HG03097 (cell line): ENCODE measurements around the gene SLC50A1.
"Not testable (repeated sequence)": the region's sequence is repeated elsewhere in the genome, so short reads cannot be mapped to it uniquely, and the experiment has no call there.

Experiments
- ATAC-seq: cut with Tn5 transposase; IDR thresholded peaks from one replicate; pipeline ENCODE4 v1.9.1; 2021; ENCODE audit not compliant: unreplicated experiment, low FRiP score

The SLC50A1 gene

GRCh38 chr1:155133799-155134281, 1.8 kb upstream of the SLC50A1 start:
- no peak for ATAC-seq

- no peak for ATAC-seq
These were observed 1.3 kb upstream of the SLC50A1 start for GRCh38 chr1:155134322-155134721.

GRCh38 chr1:155134880-155135414, 705 bp upstream of the SLC50A1 start:
- ATAC-seq, result no peak

GRCh38 chr1:155136748-155137147, 1.1 kb downstream of the SLC50A1 start:
- no peak for ATAC-seq

- no peak for ATAC-seq
These were observed 1.7 kb downstream of the SLC50A1 start for GRCh38 chr1:155137154-155137949.

GRCh38 chr1:155139895-155140629, 4.4 kb downstream of the SLC50A1 start, which contains the start of gene DPM3:
DPM3 (minus strand) TSS chr1:155140531; CDS start chr1:155140240, 291 bp downstream.
- no peak for ATAC-seq

DNA sequence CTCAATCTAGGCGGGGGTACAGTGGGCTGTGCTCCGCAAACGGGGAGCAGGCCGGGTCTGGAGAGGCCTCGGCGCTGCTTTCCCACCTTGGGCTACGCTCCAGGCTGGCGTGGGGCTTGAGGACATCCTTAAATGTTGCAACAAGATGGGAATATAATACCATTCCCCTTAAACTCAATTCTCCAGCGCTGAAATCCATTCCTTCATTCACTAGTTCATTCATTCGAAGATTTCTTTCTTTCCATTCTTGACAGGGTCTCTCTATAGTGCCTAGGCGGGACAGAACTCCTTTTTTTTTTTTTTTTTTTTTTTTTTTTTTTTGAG, 4.9 kb downstream of the SLC50A1 start:
- ATAC-seq, result no peak

- ATAC-seq, result no peak
These were observed 6.1 kb downstream of the SLC50A1 start for GRCh38 chr1:155141749-155142148.

GRCh38 chr1:155145491-155145890, 9.8 kb downstream of the SLC50A1 start:
- no peak for ATAC-seq

GRCh38 chr1:155155996-155156643, 20.5 kb downstream of the SLC50A1 start:
- ATAC-seq, result not testable (repeated sequence)

DNA sequence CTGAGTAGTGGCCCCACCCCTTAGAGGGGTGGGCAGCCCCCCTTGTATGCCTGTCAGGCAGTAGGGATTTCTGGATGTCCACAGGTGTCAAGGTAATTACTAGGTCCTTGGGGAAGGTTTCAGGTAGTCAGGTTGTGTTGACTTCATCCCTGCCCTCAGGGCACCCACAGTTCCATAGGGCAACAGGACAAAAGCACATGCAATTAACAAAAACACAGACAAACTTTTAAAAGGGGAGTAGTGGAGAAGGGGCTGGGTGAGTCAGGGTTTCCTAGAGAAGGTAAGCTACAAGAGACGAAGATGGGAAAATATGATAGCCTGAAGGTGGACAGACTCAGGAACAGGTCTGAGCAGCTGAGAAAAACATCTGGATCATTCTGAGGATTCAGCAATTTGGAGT, 23.3 kb downstream of the SLC50A1 start:
- ATAC-seq, result no peak

DNA sequence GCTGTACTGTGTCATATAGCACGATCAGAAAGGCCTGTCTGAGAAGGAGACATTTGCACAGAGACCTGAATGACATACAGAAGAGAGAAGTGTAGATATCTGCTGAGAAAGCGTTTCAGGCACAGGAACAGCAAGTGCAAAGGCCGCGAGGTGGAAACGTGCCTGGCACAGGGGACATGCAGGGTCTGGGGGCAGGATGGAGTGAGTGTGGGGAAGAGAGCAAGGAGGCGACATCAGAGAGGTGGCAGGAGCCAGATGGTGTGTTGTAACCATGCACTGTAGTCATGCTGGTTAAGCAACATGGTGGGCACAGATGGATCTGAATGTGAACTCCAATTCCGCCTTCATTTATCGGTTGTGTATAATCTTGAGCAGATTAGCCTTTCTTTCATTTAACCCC, 24.5 kb downstream of the SLC50A1 start:
- no peak for ATAC-seq

DNA sequence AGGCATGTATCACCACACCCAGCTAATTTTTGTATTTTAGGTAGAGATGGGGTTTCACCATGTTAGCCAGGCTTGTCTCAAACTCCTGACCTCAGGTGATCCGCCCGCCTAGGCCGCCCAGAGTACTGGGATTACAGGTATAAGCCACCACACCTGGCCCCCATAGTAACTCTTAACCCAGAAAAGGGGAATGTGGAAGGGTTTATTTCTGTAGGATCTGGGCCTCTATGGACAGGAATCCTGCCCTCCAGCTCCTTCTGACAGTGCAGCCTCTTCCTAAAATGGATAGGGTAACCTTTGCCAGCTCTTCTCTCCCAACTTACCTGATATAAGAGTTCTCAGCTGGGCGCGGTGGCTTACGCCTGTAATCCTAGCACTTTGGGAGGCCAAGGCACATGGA, 27.0 kb downstream of the SLC50A1 start:
- ATAC-seq, result not testable (repeated sequence)

GRCh38 chr1:155163785-155164184, 28.1 kb downstream of the SLC50A1 start:
- not testable (repeated sequence) for ATAC-seq

DNA sequence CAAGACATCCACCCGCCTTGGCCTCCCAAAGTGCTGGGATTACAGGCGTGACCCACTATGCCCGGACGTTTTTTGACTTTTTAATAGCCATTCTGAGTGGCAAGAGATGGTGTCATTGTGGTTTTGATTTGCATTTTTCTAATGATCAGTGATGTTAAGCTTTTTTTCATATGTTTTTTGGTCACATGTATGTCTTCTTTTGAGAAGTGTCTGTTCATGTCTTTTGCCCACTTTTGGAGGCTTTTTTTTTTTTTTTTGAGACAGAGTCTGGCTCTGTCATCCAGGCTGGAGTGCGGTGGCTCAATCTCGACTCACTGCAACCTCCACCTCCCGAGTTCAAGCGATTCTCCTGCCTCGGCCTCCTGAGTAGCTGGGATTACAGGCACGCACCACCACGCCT, 29.0 kb downstream of the SLC50A1 start:
- not testable (repeated sequence) for ATAC-seq

- no peak for ATAC-seq
These were observed 30.4 kb downstream of the SLC50A1 start for GRCh38 chr1:155166051-155166470.

- no peak for ATAC-seq
These were observed 31.0 kb downstream of the SLC50A1 start for GRCh38 chr1:155166471-155167165.

DNA sequence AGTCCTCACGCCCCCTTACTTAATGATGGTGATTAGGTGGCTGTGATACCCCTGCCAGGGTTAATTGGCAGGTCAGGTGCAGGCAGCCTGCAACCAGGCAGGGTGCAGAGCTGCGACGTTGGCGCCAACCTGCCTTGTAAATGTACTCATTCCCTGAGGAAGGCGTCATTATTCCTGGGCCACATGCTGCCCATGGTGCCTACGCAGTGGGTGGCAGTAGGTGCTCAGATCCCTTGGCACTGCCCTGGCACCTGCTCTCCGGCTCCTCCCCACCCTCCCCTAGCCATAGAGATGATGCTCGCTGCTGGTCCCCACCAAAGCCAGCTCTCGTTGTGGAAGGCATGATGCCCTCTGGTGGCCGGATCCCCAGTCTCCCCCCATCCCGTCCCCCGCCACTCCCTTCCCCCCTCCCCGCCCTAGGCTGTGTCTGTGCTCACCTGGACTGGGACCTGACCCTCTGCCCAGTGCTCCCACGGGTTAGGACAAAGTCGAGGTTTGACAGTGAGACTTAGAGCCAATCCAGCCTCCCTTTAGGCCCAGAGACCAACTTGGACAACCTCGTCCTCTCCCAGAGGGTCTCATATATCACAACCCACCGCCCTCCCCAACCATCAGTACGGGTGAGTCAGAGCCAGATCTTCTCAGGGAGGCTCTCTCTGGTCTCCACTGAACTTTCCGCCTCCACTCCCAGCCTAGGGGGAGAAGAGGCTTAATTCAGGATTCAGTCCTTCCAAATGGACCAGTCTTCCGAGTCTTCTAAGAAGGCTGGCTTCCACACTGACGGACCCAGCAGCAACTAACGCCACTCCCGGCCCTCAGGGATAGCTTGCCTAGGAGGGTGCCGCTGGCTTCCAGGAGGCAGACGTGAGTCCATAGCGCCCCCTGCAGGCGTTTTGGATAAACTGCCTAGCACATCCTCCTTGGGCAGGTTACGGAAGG, 31.8 kb downstream of the SLC50A1 start:
- ATAC-seq, result no peak

- ATAC-seq, result not testable (repeated sequence)
These were observed 32.4 kb downstream of the SLC50A1 start for GRCh38 chr1:155168105-155168445.
